A673 (cell line): ENCODE measurements around the gene STYXL2. TPM values are rescaled to one million over a fixed set of nuclear protein-coding genes. Genes with fewer than 3 reads are reported as not detected.

Experiments
- BruUV-seq: library from RNA; stranded (reverse); fragments of 400-500 nt; replicated peaks from 2 replicates; lab custom pipeline; 2021; lab: Mats Ljungman, UMichigan
- CTCF ChIA-PET: fragments of 300-600 bp; sonication (Branson Sonifier 250); formaldehyde crosslinking; loops from one replicate; lab custom pipeline; 2022; ENCODE audit warnings: antibody characterized with exemption; lab: Charles Lee
- POLR2A ChIA-PET: fragments of 300-600 bp; sonication (Branson Sonifier 250); formaldehyde crosslinking; loops from one replicate; lab custom pipeline; 2022; ENCODE audit warnings: antibody characterized with exemption; ENCODE audit not compliant: low non-redundant PET; lab: Charles Lee
- DNase-seq: peaks from one replicate; pipeline ENCODE4 v3.0.0-alpha.2; 2015; ENCODE audit warnings: low spot score
- H3K27ac ChIP-seq: fragments of 200-600 bp; sonication (generic); 2 replicates; pipeline ENCODE4 v1.5.1; 2016; ENCODE audit warnings: mixed run types, low read depth, mild to moderate bottlenecking, mixed read lengths, antibody characterized with exemption, low read length; ENCODE audit not compliant: poor library complexity, severe bottlenecking
- H3K27me3 ChIP-seq: fragments of 200-600 bp; sonication (generic); replicated peaks from 2 replicates; pipeline ENCODE4 v1.6.1; 2017; ENCODE audit warnings: mixed run types, low read depth, mild to moderate bottlenecking, mixed read lengths, antibody characterized with exemption, low read length; ENCODE audit not compliant: insufficient read depth, poor library complexity
- H3K36me3 ChIP-seq: fragments of 200-600 bp; sonication (generic); 2 replicates; pipeline ENCODE4 v1.6.1; 2016; ENCODE audit warnings: mixed run types, mild to moderate bottlenecking, mixed read lengths, antibody characterized with exemption, low read length; ENCODE audit not compliant: insufficient read depth, poor library complexity, severe bottlenecking
- H3K4me1 ChIP-seq: fragments of 200-600 bp; sonication (generic); 2 replicates; pipeline ENCODE4 v1.6.1; 2017; ENCODE audit warnings: mixed run types, mild to moderate bottlenecking, mixed read lengths, antibody characterized with exemption, low read length; ENCODE audit not compliant: insufficient read depth, poor library complexity, severe bottlenecking
- H3K4me3 ChIP-seq: fragments of 200-600 bp; sonication (generic); 2 replicates; pipeline ENCODE4 v1.5.1; 2016; ENCODE audit warnings: low read depth, mixed run types, mild to moderate bottlenecking, mixed read lengths, low read length; ENCODE audit not compliant: poor library complexity, severe bottlenecking
- H3K9me3 ChIP-seq: fragments of 200-600 bp; sonication (generic); 2 replicates; pipeline ENCODE4 v1.6.1; 2016; ENCODE audit warnings: mixed run types, low read depth, mild to moderate bottlenecking, mixed read lengths, antibody characterized with exemption, low read length; ENCODE audit not compliant: poor library complexity, severe bottlenecking
- CTCF ChIP-seq: fragments of 300-800, 200-600 bp; sonication (generic); conservative IDR thresholded peaks from 2 replicates; pipeline ENCODE4 v1.5.1; 2017; ENCODE audit warnings: low read depth, mild to moderate bottlenecking, antibody characterized with exemption, low read length, moderate library complexity, mixed read lengths
- EZH2 ChIP-seq: fragments of 200-600 bp; sonication (generic); IDR thresholded peaks from 2 replicates; pipeline ENCODE4 v1.6.1; 2017; ENCODE audit warnings: borderline replicate concordance, low read depth, mild to moderate bottlenecking, mixed read lengths, antibody characterized with exemption, low read length; ENCODE audit not compliant: poor library complexity, severe bottlenecking
- intact Hi-C: fragments of 100-400 bp; cut with micrococcal nuclease; formaldehyde crosslinking; loops from one replicate; pipeline ENCODE4 v1.10.0; 2022; ENCODE audit not compliant: unreplicated experiment
- total RNA-seq: library from RNA; stranded (reverse); gene quantifications from 2 replicates; pipeline ENCODE4 v1.2.3, GENCODE V29; 2021

The STYXL2 gene
- total RNA-seq, 1 experiment from 2014 or later, result not detected

DNA sequence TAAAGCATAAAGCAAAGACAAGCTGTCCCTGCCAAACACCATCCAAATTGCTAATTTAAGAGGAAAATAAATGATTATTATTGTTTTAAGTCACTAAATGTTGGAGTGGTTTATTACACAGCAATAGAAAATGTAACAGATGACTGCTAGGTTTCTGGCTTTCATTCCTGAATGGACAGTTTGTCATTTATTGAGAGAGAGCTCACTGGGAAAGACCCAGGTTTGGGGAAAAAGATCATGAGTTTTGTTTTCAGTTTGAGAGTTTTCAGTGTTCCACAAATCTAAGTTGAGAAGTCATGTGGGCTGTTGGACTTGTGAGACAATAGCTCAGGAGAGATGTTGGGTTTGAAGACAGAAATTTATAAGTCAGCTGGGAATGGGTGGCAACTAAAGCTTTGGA is 9.1 kb upstream of the STYXL2 start:
- Histone ChIP-seq H3K27ac (no peak overlapping the region), H3K36me3 (no peaks in the 10 kb centered on the region), H3K27me3 (peaks cover 12% of the 10 kb centered on the region), H3K4me1 (no peaks in the 10 kb centered on the region), H3K4me3 (no peak overlapping the region), H3K9me3 (no peaks in the 10 kb centered on the region)
- no TSS peak for BruUV-seq
- CTCF ChIA-PET, result interaction anchor here (1.6 kb wide), 1 partner anchor 26 kb away, joined by 3 read pairs; no protein-coding TSS in a partner anchor
- intact Hi-C loops, result loop anchor here (5.0 kb wide), 1 partner anchor 443 kb away; no protein-coding TSS in a partner anchor
- POLR2A ChIA-PET, result no interaction called here
- TF ChIP-seq EZH2 (no peak), CTCF (no peak)
- no peak for DNase-seq

GRCh38 chr1:167086033-167086432 is 7.8 kb upstream of the STYXL2 start:
- H3K4me3 ChIP-seq, result no peak overlapping the region
- no peaks in the 10 kb centered on the region for H3K9me3 ChIP-seq
- intact Hi-C loops, result no loop called here
- H3K27me3 ChIP-seq, result peaks cover 3% of the 10 kb centered on the region
- H3K4me1 ChIP-seq, result no peaks in the 10 kb centered on the region
- POLR2A ChIA-PET, result no interaction called here
- H3K27ac ChIP-seq, result no peak overlapping the region
- H3K36me3 ChIP-seq, result no peaks in the 10 kb centered on the region
- no TSS peak for BruUV-seq
- CTCF ChIA-PET, result no interaction called here
- TF ChIP-seq EZH2 (no peak), CTCF (no peak)
- no peak for DNase-seq

DNA sequence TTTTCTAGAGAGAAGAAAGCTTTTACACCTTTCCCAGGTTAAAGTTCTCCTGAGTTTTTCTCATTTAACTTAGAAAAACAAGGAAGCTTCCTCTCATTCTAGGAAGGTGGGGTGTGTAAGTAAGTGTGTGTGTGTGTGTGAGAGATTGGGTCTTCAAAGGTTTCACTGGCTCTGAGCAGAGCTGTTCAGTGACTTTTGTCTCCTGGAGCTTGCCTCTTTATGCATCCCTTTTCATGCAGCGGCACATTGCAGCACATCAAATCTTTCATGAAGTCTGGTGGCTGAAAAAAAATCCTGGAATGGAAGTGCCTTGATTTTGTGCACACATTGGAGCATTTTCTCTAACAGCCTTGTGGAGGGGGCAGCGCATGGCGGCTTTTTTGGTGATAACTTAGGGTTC is 7.1 kb upstream of the STYXL2 start:
- H3K4me1 ChIP-seq, result no peaks in the 10 kb centered on the region
- no peaks in the 10 kb centered on the region for H3K9me3 ChIP-seq
- no peaks in the 10 kb centered on the region for H3K36me3 ChIP-seq
- TF ChIP-seq CTCF (no peak), EZH2 (no peak)
- H3K27ac ChIP-seq, result no peak overlapping the region
- no TSS peak for BruUV-seq
- H3K27me3 ChIP-seq, result peaks cover 3% of the 10 kb centered on the region
- POLR2A ChIA-PET, result no interaction called here
- CTCF ChIA-PET, result no interaction called here
- DNase-seq, result no peak
- no peak overlapping the region for H3K4me3 ChIP-seq
- intact Hi-C loops, result no loop called here
